HT1080 (cell line): ENCODE results near the gene BTBD19. TPM values are rescaled to one million over a fixed set of nuclear protein-coding genes. Genes with fewer than 3 reads are reported as not detected.
A peak's percentile ranks its signal among the peaks of the same experiment; 100 is the strongest.
"Not testable (repeated sequence)": the region's sequence is repeated elsewhere in the genome, so short reads cannot be mapped to it uniquely, and the experiment has no call there.

Source experiments
- DNase-seq: peaks from one replicate; pipeline ENCODE4 v3.0.0-alpha.2; 2015; ENCODE audit warnings: low read depth
- total RNA-seq: library from RNA; depleted of rRNA; stranded (reverse); fragments of >200 nt; shearing (Covaris generic); gene quantifications from 2 replicates; pipeline ENCODE4 v1.2.3, GENCODE V29; 2014

The BTBD19 gene
- total RNA-seq, 1 experiment from 2014 or later = 3.6 TPM

- peak; percentile 76 for DNase-seq
These were observed 905 bp downstream of the BTBD19 start for GRCh38 chr1:44808938-44809917.

- peak; percentile 23 for DNase-seq
These were observed 1.9 kb downstream of the BTBD19 start for GRCh38 chr1:44810101-44810761.

GRCh38 chr1:44810762-44811105, 2.4 kb downstream of the BTBD19 start:
- DNase-seq = not testable (repeated sequence)

DNA sequence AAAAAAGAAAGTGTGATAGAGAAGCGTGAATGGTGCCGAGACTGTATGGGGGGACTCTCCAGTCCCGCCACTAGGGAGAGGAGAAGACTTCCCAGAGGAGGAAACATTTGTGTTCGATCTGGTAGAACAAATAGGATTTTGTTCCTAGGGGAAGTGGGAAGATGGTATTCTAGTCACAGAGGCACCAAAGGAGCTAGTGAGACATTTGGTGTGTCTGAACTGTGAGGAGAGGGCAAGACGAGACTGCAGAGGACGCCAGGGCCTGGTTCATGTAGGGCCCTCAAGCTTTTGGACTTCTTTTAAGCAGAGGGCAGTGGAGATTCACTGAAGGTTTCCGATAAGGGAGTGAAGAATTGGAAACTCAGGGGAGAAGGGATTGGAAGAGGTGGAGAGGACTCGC, 2.9 kb downstream of the BTBD19 start:
- DNase-seq = no peak

DNA sequence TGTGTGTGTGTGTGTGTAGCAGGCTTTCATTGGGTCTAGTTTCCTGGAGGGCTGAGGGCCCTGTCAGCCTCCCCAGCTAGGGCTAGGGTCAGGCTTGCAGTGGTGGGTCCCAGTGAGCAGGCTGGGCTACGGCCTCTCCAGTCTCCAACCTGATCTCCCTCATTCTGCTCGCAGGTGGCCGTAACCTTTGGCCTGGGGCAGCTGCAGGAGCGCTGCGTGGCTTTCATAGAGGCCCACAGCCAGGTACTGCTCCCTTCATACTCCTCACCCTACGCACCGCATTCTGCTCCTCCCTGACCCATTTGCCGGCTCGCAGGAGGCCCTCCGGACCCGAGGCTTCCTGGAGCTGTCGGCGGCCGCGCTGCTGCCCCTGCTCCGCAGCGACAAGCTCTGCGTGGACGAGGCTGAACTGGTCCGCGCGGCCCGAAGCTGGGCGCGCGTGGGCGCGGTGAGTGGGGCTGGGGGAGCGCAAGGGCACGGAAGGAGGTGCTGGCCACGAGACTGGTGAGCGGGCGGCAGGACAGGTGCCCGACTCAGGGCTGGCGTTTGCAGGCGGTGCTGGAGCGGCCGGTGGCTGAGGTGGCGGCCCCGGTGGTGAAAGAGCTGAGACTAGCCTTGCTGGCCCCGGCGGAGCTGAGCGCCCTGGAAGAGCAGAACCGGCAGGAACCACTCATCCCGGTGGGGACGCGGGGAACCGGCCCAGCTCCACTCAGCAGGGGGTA, 4.7 kb downstream of the BTBD19 start:
- no peak for DNase-seq

GRCh38 chr1:44815926-44816325, 7.6 kb downstream of the BTBD19 start:
- not testable (repeated sequence) for DNase-seq

GRCh38 chr1:44817307-44817706, 9.0 kb downstream of the BTBD19 start:
- DNase-seq = no peak

GRCh38 chr1:44817771-44818495, 9.6 kb downstream of the BTBD19 start:
- DNase-seq = no peak

- no peak for DNase-seq
These were observed 10.9 kb downstream of the BTBD19 start for GRCh38 chr1:44819196-44819607.

DNA sequence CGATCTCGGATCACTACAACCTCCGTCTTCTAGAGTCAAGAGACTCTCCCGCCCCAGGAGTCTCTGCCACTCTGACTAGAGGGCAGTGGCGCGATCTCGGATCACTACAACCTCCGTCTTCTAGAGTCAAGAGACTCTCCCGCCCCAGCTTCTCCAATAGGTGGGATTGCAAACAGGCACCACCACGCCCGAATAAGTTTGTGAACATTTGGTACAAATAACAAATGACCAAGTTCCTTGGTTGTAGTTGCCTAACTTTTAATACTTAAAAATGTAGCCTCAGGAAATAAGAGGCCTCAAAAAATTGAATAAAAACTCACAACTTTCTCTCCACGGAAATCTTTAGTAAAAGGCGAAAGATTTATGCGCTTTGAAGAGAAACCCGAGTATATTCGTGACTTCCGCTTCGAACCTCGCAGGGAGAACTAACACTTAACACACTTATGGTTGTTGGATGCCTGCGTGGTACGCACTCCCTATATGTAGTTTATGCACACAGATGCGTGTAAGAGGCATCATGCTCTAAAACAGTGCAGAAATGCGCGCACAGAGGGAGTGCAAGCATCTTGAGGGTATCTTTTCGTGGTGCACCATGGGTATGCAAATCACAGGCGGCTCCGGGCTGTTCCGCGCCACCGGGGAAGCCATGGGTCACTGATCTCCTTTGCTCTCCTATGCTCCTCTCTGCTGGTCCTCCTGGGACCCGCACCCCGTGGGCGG, 11.4 kb downstream of the BTBD19 start:
- peak; percentile 95 for DNase-seq

DNA sequence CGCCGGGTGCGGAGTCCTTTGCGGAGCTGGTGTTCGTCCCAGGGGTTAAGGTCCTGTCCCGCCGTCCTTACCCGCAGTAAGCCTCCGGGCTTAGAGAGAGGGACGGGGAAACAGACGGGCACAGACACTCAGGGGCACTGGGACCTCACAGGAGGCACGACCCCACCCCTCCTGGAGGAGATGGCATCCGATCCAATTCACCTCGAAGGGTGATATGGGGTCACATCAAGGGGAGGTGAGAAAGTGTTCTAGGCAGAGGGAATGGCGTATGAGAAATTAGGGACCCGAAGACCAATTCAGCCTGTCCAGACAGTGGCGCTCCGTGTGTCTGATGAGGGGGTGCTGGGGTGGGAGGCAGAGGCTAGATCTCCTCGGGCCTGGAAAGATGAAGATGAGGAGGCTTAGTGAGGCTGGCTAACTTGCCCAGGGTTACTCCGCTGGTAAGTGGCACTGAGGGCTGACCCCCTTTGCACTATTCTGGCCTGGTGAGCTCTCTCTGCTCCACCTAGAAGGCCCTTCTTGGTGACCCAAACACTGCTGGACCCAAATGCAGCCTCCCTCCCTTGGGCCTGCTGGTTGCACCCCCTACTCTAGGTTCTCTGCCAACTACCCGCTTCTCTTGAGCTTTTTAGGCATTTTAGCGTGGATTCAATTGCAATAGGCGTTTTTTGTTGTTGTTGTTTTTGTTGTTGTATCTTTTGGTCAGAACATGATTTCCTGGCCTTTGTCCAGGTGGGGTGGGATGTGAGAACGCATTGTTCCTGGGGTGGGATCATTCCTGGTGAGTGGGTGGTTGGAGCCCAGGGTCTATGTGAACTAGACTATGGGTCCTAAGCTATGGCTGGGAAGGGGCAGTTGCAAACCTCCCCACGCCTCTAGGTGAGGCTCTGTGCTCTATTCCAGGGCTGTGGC, 12.3 kb downstream of the BTBD19 start:
- no peak for DNase-seq

DNA sequence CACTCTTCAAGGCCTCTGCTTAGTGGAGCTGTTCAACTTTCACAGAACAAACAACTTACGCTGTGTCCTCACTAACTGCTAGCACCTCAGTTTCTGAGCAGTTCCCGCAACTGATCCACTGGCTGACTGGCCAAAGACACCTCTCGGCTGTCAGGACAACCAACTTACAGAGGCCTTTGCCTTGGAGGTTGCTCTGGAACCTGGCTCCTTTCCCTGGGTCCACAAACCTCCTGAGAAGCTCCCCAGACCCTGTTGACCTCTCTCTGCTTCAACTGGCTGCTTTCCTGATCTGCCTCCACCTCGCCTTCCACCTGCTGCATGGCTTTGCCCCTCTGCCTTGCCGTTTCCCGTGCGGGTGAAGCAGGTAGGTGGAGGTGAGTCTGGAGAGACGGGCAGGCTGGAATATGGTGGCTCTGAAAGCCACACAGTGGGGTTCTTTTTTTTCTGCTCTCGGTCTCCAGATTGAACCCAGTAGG, 13.0 kb downstream of the BTBD19 start:
- DNase-seq = no peak

DNA sequence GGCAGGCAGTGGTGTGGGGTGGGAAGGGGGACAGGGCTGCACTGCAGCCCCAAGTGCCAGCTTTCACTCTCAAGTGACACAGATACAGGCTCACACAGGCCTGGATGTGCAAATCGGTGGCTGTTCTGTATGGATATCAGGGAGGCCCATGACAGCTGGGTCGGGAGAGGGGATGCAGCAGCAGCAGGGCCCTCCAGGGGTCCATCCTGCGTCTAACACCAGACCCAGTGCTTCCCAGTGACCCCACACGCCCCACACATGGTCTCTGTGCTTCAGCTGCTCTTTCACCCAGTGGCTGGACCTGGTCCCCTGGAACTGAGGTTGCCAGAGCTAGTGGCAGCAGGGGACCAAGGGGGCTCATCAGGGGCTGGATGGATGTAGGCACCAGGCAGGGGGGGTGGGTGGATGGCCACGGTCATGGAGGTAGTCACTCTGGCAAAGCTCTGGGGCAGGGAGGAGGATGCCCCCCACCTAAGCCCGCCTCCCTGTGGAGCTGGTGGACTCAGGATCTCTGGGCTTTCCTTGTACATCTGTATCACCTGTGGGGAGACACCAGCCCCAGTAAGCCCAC, 13.9 kb downstream of the BTBD19 start:
- no peak for DNase-seq

DNA sequence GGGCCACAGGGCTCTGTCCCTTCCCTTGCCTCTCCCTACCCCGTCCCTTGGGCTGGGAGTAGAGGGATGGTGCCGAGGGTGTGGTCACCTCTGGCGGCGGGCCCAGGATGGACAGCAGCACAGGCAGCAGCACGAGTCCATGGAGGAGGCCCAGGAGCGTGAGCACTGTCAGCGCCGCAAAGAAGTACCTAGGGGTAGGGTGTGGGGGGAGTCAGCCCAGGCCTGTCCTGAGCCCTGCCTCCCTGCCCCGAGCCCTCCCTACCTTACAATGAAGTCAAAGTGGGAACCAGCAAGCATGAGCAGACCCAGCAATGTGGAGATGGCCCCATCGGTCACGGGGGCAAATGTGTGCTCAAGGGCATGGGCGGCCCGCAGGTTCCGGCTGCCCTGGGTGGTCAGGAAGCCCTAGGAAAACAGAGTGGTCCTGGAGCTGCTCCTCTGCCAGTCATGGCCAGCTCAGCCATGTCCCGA, 14.7 kb downstream of the BTBD19 start:
- no peak for DNase-seq

DNA sequence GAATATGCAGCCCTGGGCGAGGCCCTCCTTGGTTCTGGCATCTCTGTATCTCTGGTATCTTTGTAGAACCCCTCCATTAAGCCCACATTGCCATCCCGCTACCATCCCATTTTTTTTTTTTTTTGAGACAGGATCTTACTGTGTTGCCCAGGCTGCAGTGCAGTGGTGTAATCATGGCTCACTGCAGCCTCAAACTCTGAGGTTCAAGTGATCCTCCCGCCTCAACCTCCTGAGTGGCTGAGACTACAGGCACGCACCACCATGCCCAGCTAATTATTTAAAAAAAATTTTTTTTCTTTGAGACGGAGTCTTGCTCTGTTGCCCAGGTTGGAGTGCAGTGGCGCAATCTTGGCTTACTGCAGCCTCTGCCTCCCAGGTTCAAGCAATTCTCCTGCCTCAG, 16.1 kb downstream of the BTBD19 start:
- DNase-seq = not testable (repeated sequence)

DNA sequence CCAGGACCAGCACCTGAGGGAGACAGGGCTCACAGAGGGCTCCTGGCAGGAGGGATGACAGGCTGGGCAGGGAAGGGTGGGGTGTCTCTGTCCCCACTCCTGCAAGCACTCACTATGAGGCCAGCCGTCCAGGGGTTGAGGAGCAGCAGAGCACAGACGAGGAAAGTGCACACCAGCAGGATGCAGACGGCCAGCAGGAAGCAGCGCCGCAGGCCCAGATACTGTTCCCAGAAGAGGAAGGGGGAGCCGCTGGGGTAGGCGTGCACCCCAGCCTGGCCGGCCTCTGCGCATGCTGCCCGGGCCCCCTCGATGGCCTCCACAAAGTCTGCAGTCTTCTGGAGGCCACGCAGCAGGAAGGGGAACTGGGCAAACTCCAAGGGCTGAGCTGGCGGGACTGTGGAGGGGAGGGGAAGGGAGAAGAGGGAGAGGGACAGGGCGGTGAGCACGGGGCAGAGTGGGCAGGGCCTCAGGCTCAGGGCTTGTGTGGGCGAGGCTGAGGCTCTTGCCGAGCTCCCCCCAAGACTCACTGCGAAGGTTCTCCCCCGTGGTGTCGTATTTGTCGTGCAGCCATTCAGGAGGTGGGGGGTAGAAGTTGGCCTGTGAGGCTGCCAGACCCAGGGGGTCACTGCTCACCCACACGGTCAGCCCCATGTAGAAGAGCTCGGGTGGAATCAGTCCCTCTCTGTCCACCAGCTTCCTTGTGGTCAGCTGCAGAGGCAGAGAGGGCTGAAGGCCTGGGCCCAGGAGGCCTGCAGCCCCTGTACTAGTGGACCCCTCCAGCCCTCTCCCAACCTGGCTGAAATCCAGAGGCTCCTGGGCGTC, 18.3 kb downstream of the BTBD19 start:
- no peak for DNase-seq

DNA sequence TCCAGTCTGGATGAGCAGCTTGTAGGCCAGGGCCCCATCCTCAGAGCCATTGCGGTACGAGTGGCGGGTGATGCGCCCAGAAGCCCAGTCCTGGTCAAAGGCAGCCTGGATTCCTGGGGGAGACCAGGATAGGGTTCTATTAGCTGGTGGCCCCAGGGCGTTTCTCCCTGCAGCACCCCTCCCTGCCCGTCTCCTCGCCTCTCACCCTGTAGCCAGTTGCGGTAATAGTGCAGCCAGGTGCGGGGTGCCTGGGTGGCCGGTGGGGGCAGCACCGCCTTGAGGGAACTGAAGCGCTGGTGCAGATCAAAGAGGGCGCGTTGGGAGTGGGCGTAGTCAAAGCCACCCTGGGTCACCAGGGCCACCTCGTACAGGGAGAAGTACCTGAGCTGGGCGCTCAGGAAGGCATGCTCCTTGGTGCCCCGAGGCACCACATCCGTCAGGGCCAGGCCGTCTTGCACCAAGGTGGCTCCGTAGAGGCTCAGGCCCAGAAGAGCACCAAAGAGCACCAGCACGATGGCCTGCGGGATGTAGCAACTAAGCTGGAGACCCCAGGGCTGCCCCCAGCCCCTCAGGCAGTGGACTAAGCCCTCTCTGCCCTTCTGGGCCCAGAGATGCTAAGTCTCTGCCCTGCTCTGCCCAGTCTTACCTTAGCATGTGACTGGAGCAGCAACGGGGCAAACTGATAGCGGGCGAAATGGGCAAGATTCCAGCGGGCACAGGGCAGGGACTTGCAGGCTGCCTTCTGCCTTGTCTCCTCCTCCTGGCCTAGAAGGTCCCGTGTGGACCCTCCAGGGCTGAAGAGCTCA, 19.1 kb downstream of the BTBD19 start:
- DNase-seq = no peak
